OCI-LY1 (cell line): ENCODE results near the gene FAM13A.
"Not testable (repeated sequence)": the region's sequence is repeated elsewhere in the genome, so short reads cannot be mapped to it uniquely, and the experiment has no call there.

ENCODE experiments used
- H2AFZ ChIP-seq: fragments of 200-600 bp; sonication (generic), shearing (Covaris generic); 2 replicates; pipeline ENCODE4 v1.6.0; 2014; ENCODE audit warnings: antibody characterized with exemption, mild to moderate bottlenecking, low read length
- H3F3A ChIP-seq: fragments of 200-600 bp; sonication (generic), shearing (Covaris generic); 2 replicates; pipeline ENCODE4 v1.6.0; 2014; ENCODE audit warnings: mild to moderate bottlenecking, antibody characterized with exemption, low read length, moderate library complexity; ENCODE audit not compliant: insufficient read depth
- H3K27ac ChIP-seq: fragments of 200-600 bp; sonication (generic); 2 replicates; pipeline ENCODE4 v1.5.1; 2014; ENCODE audit warnings: low read length, mixed run types, mild to moderate bottlenecking, low read depth; ENCODE audit not compliant: poor library complexity, severe bottlenecking
- H3K27me3 ChIP-seq: fragments of 200-600 bp; sonication (generic); 2 replicates; pipeline ENCODE4 v1.6.0; 2014; ENCODE audit warnings: antibody characterized with exemption, mild to moderate bottlenecking, low read length, moderate library complexity; ENCODE audit not compliant: insufficient read depth
- H3K36me3 ChIP-seq: fragments of 200-600 bp; sonication (generic); 2 replicates; pipeline ENCODE4 v1.6.1; 2014; ENCODE audit warnings: mild to moderate bottlenecking, antibody characterized with exemption, low read length, moderate library complexity, mixed read lengths; ENCODE audit not compliant: insufficient read depth
- H3K4me1 ChIP-seq: fragments of 200-600 bp; sonication (generic); 2 replicates; pipeline ENCODE4 v1.5.1; 2014; ENCODE audit warnings: mild to moderate bottlenecking, low read length, moderate library complexity; ENCODE audit not compliant: insufficient read depth, severe bottlenecking
- H3K4me2 ChIP-seq: fragments of 200-600 bp; sonication (generic), shearing (Covaris generic); 2 replicates; pipeline ENCODE4 v1.6.1; 2014; ENCODE audit warnings: low read length
- H3K4me3 ChIP-seq: fragments of 200-600 bp; sonication (generic); 2 replicates; pipeline ENCODE4 v1.5.1; 2014; ENCODE audit warnings: low read length, low read depth, mild to moderate bottlenecking, mixed read lengths; ENCODE audit not compliant: poor library complexity, severe bottlenecking
- H3K79me2 ChIP-seq: fragments of 200-600 bp; shearing (Covaris generic); 2 replicates; pipeline ENCODE4 v1.6.1; 2016; ENCODE audit warnings: mixed run types, low read length, mixed read lengths; ENCODE audit not compliant: insufficient read depth
- H3K9ac ChIP-seq: fragments of 200-600 bp; sonication (generic), shearing (Covaris generic); 2 replicates; pipeline ENCODE4 v1.6.1; 2014; ENCODE audit warnings: mild to moderate bottlenecking, low read length, mixed read lengths
- H3K9me2 ChIP-seq: fragments of 200-600 bp; sonication (generic), shearing (Covaris generic); 2 replicates; pipeline ENCODE4 v1.6.1; 2014; ENCODE audit warnings: low read depth, mild to moderate bottlenecking, low read length, mixed read lengths
- H3K9me3 ChIP-seq: fragments of 200-600 bp; shearing (Covaris generic); 2 replicates; pipeline ENCODE4 v1.6.1; 2014; ENCODE audit warnings: low read length, mixed read lengths
- H4K20me1 ChIP-seq: fragments of 200-600 bp; sonication (generic), shearing (Covaris generic); 2 replicates; pipeline ENCODE4 v1.6.0; 2016; ENCODE audit warnings: mild to moderate bottlenecking, low read length; ENCODE audit not compliant: insufficient read depth
- CTCF ChIP-seq: fragments of 200-600 bp; sonication (generic), shearing (Covaris generic); IDR thresholded peaks from 2 replicates; pipeline ENCODE4 v1.5.1; 2017; ENCODE audit warnings: mild to moderate bottlenecking, antibody characterized with exemption, low read length, moderate library complexity, mixed read lengths
- EZH2 ChIP-seq: fragments of 200-600 bp; sonication (generic), shearing (Covaris generic); IDR thresholded peaks from 2 replicates; pipeline ENCODE4 v1.8.0; 2017; ENCODE audit warnings: borderline replicate concordance, mixed run types, mild to moderate bottlenecking, antibody characterized with exemption, low read length, moderate library complexity, mixed read lengths

Gene FAM13A

GRCh38 chr4:89067417-89067816, 10.4 kb upstream of the FAM13A start:
- Histone ChIP-seq H3K9me2 (no peaks in the 10 kb centered on the region), H3K79me2 (no peaks in the 10 kb centered on the region), H3K4me2 (no peak overlapping the region), H3K9me3 (no peaks in the 10 kb centered on the region), H3K27me3 (no peaks in the 10 kb centered on the region), H3K4me3 (no peak overlapping the region), H2AFZ (no peak overlapping the region), H3K36me3 (no peaks in the 10 kb centered on the region), H3F3A (no peaks in the 10 kb centered on the region), H4K20me1 (no peaks in the 10 kb centered on the region), H3K9ac (no peak overlapping the region), H3K27ac (no peak overlapping the region), H3K4me1 (no peaks in the 10 kb centered on the region)
- TF ChIP-seq EZH2 (no peak), CTCF (no peak)

GRCh38 chr4:89064848-89065247, 7.9 kb upstream of the FAM13A start:
- no peaks in the 10 kb centered on the region for H3K4me1 ChIP-seq
- no peaks in the 10 kb centered on the region for H3K9me2 ChIP-seq
- no peak overlapping the region for H3K9ac ChIP-seq
- no peak overlapping the region for H3K4me2 ChIP-seq
- H2AFZ ChIP-seq = no peak overlapping the region
- no peak overlapping the region for H3K4me3 ChIP-seq
- H3K79me2 ChIP-seq = no peaks in the 10 kb centered on the region
- no peaks in the 10 kb centered on the region for H3K9me3 ChIP-seq
- no peaks in the 10 kb centered on the region for H3F3A ChIP-seq
- no peaks in the 10 kb centered on the region for H3K27me3 ChIP-seq
- TF ChIP-seq CTCF = no peak
- no peak for TF ChIP-seq EZH2
- H3K36me3 ChIP-seq = no peaks in the 10 kb centered on the region
- no peak overlapping the region for H3K27ac ChIP-seq
- no peaks in the 10 kb centered on the region for H4K20me1 ChIP-seq

GRCh38 chr4:89057844-89058243, 859 bp upstream of the FAM13A start:
- H2AFZ ChIP-seq, H3K9me3 ChIP-seq, H3K27ac ChIP-seq, H4K20me1 ChIP-seq, H3K4me3 ChIP-seq, H3K4me2 ChIP-seq, H3K79me2 ChIP-seq, H3K4me1 ChIP-seq, H3K9ac ChIP-seq, H3K36me3 ChIP-seq, H3K27me3 ChIP-seq, H3F3A ChIP-seq, H3K9me2 ChIP-seq: not testable (repeated sequence)

DNA sequence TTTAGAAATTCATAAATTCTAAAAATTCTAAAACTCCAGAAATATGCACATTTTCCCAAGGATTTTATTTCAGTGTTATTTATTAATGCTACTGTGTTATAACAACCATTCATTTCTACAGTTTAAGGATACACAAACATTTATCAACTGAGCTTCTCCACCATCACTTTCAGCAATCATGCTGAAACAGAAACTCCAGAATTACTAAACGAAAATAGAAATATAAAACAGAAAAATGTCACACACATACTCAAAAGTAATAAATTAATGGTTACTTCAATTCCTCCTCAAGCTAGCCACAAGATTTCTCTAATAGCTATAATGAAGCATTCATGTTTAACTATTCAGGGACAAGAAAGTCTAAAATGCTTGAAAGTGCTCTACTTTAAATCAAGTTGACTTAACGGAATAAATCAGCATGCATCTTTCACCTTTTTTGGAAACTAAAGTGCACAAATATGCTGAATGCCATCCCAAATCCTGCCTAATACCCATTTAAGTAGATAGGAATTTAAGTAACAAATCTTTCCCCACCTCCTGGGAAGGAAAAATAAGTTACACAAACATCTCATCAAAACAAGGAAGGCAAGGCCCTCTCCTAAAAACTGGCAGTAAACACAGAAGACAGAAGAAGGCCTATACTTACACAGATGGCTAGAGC, 563 bp downstream of the FAM13A start:
- no peaks in the 10 kb centered on the region for H3K36me3 ChIP-seq
- H3K27me3 ChIP-seq = no peaks in the 10 kb centered on the region
- no peaks in the 10 kb centered on the region for H4K20me1 ChIP-seq
- H3K9me2 ChIP-seq = no peaks in the 10 kb centered on the region
- H3K27ac ChIP-seq = no peak overlapping the region
- no peak overlapping the region for H2AFZ ChIP-seq
- no peaks in the 10 kb centered on the region for H3F3A ChIP-seq
- no peaks in the 10 kb centered on the region for H3K79me2 ChIP-seq
- no peaks in the 10 kb centered on the region for H3K4me1 ChIP-seq
- H3K4me2 ChIP-seq = no peak overlapping the region
- TF ChIP-seq EZH2 (no peak), CTCF (no peak)
- no peak overlapping the region for H3K4me3 ChIP-seq
- no peak overlapping the region for H3K9ac ChIP-seq
- no peaks in the 10 kb centered on the region for H3K9me3 ChIP-seq
